ENCODE data around the gene ITGA2B. TPM values are rescaled to one million over a fixed set of nuclear protein-coding genes. Genes with fewer than 3 reads are reported as not detected.
"Not testable (repeated sequence)": the region's sequence is repeated elsewhere in the genome, so short reads cannot be mapped to it uniquely, and the experiment has no call there.

ITGA2B gene
- total RNA-seq, 1 donor = 54.5 TPM

- Histone ChIP-seq H3K4me1 (ENCODE audit: insufficient read depth, low read length) (peaks cover 17% of the 10 kb centered on the region), H3K9me3 (ENCODE audit: low read depth, low read length) (no peaks in the 10 kb centered on the region), H3K4me3 (ENCODE audit: low read length) (no peak overlapping the region), H3K27me3 (ENCODE audit: insufficient read depth, low read length) (peaks cover 14% of the 10 kb centered on the region)
These were observed 6.5 kb downstream of the ITGA2B start for GRCh38 chr17:44382917-44383316.

GRCh38 chr17:44381810-44382305, 7.6 kb downstream of the ITGA2B start:
- H3K9me3 ChIP-seq (ENCODE audit: low read depth, low read length) = no peaks in the 10 kb centered on the region
- no peak overlapping the region for H3K4me3 ChIP-seq (ENCODE audit: low read length)
- peaks cover 17% of the 10 kb centered on the region for H3K4me1 ChIP-seq (ENCODE audit: insufficient read depth, low read length)
- peaks cover 14% of the 10 kb centered on the region for H3K27me3 ChIP-seq (ENCODE audit: insufficient read depth, low read length)

DNA sequence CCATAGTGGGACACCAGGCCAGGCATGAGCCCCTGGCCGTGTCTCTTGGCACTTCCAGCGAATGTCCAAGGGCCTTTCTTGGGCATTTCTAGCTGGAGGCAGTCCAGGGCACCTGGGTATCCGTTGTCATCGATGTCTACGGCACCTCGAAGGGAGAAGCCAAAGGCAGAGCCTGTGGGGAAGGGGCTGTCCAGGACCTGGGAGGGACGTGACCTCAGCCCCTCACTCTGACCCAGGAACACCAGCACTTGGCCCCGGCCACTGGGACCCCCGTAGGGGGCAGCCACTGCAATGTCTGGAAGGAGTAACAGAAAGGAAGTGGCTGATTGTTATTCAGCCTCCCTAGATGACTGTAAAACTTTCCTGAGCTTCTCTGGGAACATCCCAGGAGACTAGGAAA, 8.7 kb downstream of the ITGA2B start:
- H3K27me3 ChIP-seq (ENCODE audit: insufficient read depth, low read length) = peaks cover 4% of the 10 kb centered on the region
- H3K4me1 ChIP-seq (ENCODE audit: insufficient read depth, low read length) = peaks cover 11% of the 10 kb centered on the region

DNA sequence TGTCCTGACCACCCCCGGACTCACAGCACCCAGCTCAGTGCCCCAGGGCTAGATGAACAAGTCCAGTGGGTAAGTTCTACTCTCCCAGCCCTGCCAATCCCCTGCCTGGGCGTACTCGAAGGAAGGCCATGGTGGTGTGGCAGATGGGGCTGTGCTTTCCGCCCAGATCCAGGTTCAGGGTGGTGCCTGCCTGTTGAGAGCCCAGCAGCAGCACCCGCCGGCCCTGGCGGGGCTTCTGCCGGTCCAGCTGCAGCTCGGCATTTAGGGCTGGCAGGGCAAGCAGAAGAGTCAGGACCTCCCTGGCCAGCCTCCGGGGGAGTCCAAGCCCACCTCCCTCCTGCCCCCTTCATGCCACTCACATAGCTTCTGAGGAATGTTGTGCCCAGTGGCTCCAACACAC, 9.6 kb downstream of the ITGA2B start:
- no peak overlapping the region for H3K4me3 ChIP-seq (ENCODE audit: low read length)
- no peaks in the 10 kb centered on the region for H3K9me3 ChIP-seq (ENCODE audit: low read depth, low read length)
- peaks cover 4% of the 10 kb centered on the region for H3K27me3 ChIP-seq (ENCODE audit: insufficient read depth, low read length)
- peaks cover 5% of the 10 kb centered on the region for H3K4me1 ChIP-seq (ENCODE audit: insufficient read depth, low read length)

More for the DNA sequence above, 8.7 kb downstream of the ITGA2B start:
- no peak overlapping the region for H3K4me3 ChIP-seq (ENCODE audit: low read length)
- H3K9me3 ChIP-seq (ENCODE audit: low read depth, low read length) = no peaks in the 10 kb centered on the region

- no peaks in the 10 kb centered on the region for H3K4me1 ChIP-seq (ENCODE audit: insufficient read depth, low read length)
- no peaks in the 10 kb centered on the region for H3K9me3 ChIP-seq (ENCODE audit: low read depth, low read length)
- no peaks in the 10 kb centered on the region for H3K27me3 ChIP-seq (ENCODE audit: insufficient read depth, low read length)
- no peak overlapping the region for H3K4me3 ChIP-seq (ENCODE audit: low read length)
These were observed 11.2 kb downstream of the ITGA2B start for GRCh38 chr17:44378171-44378705.

DNA sequence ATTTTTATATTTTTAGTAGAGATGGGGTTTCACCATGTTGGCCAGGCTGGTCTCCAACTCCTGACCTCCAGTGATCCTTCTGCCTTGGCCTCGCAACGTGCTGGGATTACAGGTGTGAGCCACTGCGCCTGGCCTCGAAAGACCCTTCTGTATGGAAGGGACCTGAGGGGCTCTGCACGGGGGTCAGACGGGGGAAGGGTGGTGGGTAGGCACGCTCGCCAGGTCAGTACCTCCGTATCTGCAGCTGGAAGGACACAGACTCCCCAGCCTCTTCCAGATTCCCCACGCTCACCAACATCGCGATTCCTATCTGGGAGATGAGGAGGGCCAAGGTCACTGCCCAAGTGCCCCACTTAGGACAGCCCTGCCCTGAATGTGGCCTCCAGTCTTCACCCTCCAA, 12.7 kb downstream of the ITGA2B start:
- Histone ChIP-seq H3K4me1 (ENCODE audit: insufficient read depth, low read length) (no peaks in the 10 kb centered on the region), H3K27me3 (ENCODE audit: insufficient read depth, low read length) (no peaks in the 10 kb centered on the region), H3K9me3 (ENCODE audit: low read depth, low read length) (no peaks in the 10 kb centered on the region), H3K4me3 (ENCODE audit: low read length) (no peak overlapping the region)

DNA sequence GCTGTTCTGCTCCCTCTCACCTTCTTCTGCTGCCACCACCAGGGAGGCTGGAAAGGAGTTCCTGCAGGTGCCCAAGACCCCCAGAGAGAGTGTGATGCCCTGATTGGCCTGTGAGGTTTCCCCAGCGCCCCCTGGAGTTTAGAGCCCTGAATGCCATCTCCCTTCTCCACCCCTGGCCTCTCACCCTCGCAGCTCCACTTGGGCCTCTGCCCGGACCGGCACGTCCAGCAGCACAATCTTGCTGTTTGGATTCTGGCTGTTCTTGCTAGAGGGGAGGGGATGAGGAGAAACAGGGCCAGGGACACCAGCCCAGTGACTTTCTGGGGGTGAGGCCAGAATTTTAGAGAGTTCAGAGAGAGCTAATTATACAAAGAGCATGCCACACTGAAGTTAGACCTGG, 13.3 kb downstream of the ITGA2B start:
- Histone ChIP-seq H3K4me1 (ENCODE audit: insufficient read depth, low read length) (no peaks in the 10 kb centered on the region), H3K27me3 (ENCODE audit: insufficient read depth, low read length) (no peaks in the 10 kb centered on the region), H3K4me3 (ENCODE audit: low read length) (no peak overlapping the region), H3K9me3 (ENCODE audit: low read depth, low read length) (no peaks in the 10 kb centered on the region)

DNA sequence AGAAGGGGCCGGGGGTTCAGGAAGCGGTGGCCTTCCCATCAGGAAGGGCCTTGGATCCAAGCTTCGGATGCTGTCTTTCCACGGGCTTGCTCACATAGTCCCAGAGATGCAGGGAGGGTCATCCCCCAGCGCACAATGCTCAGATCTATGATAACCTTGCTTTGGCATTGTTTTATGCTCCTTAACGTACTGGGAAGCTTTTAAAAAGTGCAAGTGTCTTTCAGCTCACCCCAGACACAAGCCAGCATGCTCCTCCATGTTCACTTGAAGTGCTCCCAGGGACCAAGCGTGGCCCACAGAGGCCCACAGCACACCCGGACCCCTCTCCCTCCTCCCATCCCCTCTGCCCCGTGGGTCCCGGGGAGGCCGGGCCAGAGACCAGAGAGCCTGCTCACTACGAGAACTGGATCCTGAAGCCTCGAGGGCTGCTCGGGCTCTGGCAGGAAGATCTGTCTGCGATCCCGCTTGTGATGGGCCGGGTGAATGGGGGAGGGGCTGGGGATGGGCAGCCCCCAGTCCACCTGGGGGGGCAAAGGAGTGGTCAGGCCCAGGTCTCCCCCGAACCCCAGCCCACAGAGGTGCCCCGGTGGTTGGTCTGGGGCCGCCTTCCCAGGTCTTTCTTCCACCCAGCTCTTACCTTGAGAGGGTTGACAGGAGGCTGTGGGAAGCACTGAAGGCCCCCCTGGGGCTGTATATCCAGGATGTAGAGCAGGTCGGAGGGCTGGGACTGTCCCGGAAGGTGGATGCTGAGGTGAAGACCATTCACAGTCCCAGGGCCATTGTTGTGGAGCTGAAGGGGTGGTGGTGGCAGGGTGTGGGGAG, 14.0 kb downstream of the ITGA2B start:
- H3K9me3 ChIP-seq (ENCODE audit: low read depth, low read length) = no peaks in the 10 kb centered on the region
- H3K4me1 ChIP-seq (ENCODE audit: insufficient read depth, low read length) = no peaks in the 10 kb centered on the region
- H3K4me3 ChIP-seq (ENCODE audit: low read length) = no peak overlapping the region
- peaks cover 2% of the 10 kb centered on the region for H3K27me3 ChIP-seq (ENCODE audit: insufficient read depth, low read length)

GRCh38 chr17:44374306-44375195, 14.9 kb downstream of the ITGA2B start:
- no peak overlapping the region for H3K4me3 ChIP-seq (ENCODE audit: low read length)
- peaks cover 2% of the 10 kb centered on the region for H3K27me3 ChIP-seq (ENCODE audit: insufficient read depth, low read length)
- no peaks in the 10 kb centered on the region for H3K4me1 ChIP-seq (ENCODE audit: insufficient read depth, low read length)
- H3K9me3 ChIP-seq (ENCODE audit: low read depth, low read length) = no peaks in the 10 kb centered on the region

DNA sequence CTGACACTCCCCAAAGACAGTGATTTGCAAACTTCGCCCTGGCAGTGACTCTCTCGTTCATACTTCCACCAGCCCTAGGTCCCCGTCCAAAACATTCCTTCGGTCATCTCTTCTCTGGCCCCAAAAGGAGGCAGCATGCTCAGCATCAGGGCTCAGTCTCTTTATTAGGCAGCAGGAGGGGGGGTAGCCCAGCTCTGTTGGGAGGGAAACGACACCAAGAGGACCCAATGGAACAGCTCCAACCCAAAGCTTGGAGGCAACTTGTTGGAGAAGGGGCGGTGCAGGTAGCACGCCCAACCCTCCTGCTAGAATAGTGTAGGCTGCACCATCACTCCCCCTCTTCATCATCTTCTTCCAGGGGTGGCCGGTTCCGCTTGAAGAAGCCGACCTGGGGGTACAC, 17.4 kb downstream of the ITGA2B start:
- H3K27me3 ChIP-seq (ENCODE audit: insufficient read depth, low read length) = peaks cover 2% of the 10 kb centered on the region
- no peak overlapping the region for H3K4me3 ChIP-seq (ENCODE audit: low read length)

GRCh38 chr17:44369414-44370023, 19.9 kb downstream of the ITGA2B start:
- not testable (repeated sequence) for H3K27me3 ChIP-seq (ENCODE audit: insufficient read depth, low read length); H3K9me3 ChIP-seq (ENCODE audit: low read depth, low read length); H3K4me3 ChIP-seq (ENCODE audit: low read length); H3K4me1 ChIP-seq (ENCODE audit: insufficient read depth, low read length)

More for the DNA sequence above, 17.4 kb downstream of the ITGA2B start:
- Histone ChIP-seq H3K4me1 (ENCODE audit: insufficient read depth, low read length) (no peaks in the 10 kb centered on the region), H3K9me3 (ENCODE audit: low read depth, low read length) (no peaks in the 10 kb centered on the region)

- H3K4me3 ChIP-seq (ENCODE audit: low read length); H3K27me3 ChIP-seq (ENCODE audit: insufficient read depth, low read length); H3K9me3 ChIP-seq (ENCODE audit: low read depth, low read length); H3K4me1 ChIP-seq (ENCODE audit: insufficient read depth, low read length): not testable (repeated sequence)
These were observed 20.8 kb downstream of the ITGA2B start for GRCh38 chr17:44368391-44369243.

DNA sequence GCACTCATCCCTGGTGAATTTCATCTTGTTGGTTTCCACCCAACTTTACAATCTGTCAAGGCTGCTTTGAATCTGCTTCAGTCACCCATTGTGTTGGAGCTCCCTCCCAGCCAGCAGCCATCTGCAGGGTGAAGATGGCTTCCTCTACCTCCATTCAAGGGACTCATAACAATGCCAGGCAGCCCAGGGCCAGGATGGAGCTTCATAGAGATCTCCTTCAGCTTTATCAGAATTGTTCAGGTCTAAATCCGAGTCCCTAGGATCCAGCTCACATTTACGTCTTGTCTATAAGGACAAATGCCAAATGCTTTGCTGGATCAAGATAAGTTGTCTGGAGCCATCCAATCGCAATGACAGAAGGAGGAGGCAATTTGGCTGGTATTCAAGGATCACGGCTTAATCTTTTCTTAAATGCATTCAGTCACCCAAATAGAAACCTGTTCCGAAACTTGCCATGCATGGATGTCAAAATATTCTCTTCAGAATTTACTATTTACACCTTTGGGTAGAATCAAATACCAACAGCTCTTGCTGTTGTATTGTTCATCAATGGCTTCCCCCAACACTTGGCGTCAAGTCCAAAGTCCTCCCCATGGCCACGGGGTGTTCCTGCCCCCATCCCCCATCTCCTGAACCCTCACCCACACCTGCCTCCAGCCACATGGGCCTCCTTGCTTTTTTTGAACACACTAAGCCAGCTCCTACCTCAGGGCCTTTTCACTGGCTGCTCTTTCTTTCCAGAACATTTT, 22.0 kb downstream of the ITGA2B start:
- no peak overlapping the region for H3K4me3 ChIP-seq (ENCODE audit: low read length)
- peaks cover 12% of the 10 kb centered on the region for H3K4me1 ChIP-seq (ENCODE audit: insufficient read depth, low read length)
- H3K9me3 ChIP-seq (ENCODE audit: low read depth, low read length) = no peaks in the 10 kb centered on the region
- H3K27me3 ChIP-seq (ENCODE audit: insufficient read depth, low read length) = peaks cover 5% of the 10 kb centered on the region
